ENCODE data around the gene ITGA2B. TPM values are rescaled to one million over a fixed set of nuclear protein-coding genes. Genes with fewer than 3 reads are reported as not detected.
"Not testable (repeated sequence)": the region's sequence is repeated elsewhere in the genome, so short reads cannot be mapped to it uniquely, and the experiment has no call there.

Gene ITGA2B
- polyA plus RNA-seq (2013, experiment 1 of 2; ENCODE audit: insufficient read length): 0.13 TPM
- 0.34 TPM for polyA plus RNA-seq (2013, experiment 2 of 2; ENCODE audit: insufficient read length)

DNA sequence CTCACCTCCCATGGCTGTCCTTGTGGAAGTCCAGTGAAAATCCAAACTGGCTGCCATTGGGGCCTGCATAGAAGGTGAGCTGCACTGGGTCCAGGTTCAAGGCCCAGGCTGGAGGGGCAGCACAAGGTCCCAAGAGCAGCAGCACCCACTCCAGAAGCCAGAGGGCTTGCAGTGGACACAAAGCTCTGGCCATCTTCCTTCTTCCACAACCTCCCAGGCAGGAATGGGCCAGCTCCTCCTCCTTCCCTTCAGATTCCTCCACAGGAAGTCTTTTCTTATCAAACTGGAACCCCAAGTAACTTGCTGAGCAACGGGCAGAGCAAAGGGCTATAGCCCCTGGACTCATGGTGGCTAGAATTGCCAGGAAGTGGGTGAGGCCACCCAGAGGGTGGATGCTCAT lies at the start of gene ITGA2B:
TSS of gene ITGA2B (minus strand) at position 369 of the 400 bp plus-strand sequence. CDS start at position 193, 176 bp downstream.
- no peak for DNase-seq

- DNase-seq: no peak
These were observed 49.7 kb upstream of the ITGA2B start for GRCh38 chr17:44439168-44439567.

- DNase-seq: no peak
These were observed 49.2 kb upstream of the ITGA2B start for GRCh38 chr17:44438636-44439035.

DNA sequence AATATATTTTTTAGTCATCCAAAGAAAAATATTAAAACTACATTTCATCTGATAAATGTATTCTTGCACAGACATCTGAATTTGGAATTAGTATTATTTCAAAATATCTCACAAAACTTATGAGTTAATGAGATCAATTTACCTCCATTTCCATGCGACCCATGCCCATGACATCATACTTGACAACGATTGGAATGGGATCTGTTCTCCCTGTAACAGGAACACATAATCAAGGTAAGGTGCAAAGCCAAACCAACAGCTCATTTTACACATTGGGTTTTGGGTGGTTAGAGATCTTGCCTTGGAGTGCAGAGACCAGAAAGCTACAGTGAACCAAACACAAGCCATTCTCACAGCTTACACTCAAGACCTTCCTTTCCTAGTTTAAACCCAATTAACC lies 46.9 kb upstream of the ITGA2B start:
- no peak for DNase-seq

DNA sequence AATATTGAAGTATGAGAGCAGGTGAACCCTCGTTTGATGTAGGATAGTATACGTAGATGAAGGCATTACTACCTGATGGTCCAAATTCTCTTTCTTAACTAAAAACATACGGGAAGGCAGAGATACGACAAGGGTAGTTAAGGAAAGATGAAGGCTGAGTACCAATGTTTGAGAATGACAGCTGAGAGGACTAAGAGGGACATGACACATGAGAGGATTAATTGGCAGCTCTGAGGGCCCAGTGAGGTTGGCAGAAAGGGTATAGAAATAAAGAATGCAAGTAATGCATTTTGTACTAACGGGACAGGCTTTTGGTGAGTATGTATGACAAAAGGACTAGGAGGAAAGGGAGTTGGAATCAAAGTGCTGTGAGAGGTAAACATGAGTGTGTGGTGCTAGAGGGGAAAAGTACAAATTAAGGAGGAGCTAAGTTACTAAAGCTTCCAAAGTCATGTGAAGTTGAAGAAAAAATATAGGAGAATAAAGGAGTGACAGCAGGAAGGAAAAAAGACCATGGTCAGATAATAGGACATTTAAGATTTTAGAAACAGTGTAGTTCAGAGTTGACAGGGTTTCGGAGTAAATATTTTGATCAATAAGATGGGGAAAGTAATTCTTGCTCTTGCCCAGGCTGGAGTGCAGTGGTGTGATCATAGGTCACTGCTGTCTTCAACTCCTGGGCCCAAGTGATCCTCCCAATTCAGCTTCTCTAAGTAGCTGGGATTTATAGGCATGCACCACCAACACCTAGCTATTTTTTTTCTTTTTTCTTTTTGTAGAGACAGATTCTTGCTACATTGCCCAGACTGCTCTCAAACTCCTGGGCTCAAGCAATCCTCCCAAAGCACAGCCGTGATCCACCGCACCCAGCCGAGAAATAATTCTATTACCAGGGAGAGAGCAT lies 43.1 kb upstream of the ITGA2B start:
- DNase-seq: no peak

DNA sequence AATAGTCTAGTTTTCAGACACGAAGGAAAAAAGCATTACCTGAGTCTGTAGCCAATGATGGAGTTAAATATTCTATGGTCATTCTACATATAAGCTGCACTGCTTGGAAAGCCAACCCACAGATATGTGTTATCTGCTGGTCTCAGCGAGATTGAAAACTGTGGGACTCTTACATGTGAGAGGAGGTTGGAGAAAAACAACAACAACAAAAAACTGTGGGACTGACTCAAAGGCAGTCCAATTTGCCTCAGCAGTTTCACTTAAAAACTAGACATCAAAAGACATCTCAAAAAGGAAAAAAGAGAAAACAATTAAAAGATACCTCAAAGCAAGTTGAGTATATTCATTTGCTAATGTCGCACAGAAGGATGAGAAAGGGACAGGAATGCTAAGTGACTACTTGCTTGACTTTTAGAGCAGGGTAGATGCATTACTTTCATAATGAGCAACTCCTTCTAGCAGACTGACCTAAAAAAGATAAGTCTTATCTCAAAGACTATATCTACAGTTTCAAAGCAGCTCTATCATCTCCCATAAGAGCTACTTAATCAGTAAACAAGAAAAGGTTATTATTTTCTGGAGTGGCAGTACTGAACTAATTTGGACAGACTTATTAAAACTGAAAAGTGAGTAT lies 35.5 kb upstream of the ITGA2B start:
- DNase-seq: no peak

GRCh38 chr17:44417553-44417952 lies 28.1 kb upstream of the ITGA2B start:
- peak; percentile 12 for DNase-seq

DNA sequence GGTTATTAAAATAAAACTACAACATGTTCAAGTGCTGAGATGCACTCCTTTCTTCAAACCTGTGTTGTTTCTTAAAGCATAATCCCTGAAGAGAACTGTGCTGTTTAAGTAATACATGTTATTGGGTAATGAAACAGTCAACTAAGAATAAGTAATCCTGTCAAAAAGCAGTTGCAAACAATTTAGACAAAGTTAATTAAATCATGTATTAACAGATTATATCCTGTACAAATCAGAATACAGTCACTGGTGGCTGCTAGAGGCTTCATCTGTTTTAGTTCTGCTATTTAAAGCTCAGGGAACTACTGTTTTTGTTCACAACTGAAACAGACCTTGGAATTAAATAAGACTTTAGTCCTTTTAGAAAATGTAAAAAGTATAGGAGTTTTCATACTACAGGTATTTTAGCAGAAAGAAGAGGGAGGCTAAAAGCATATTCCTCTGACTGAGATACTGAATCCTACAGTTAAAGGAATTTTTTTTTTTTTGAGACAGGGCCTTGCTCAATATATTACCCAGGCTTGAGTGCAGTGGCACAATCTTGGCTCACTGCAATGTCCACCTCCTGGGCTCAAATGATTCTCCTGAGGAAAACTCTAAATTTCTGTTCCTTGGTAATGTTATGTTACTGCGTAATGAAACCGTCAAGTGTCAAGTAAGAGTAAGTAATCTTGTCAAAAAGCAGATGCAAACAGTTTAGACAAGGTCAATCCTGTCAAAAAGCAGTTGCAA lies 27.3 kb upstream of the ITGA2B start:
- DNase-seq: no peak

DNA sequence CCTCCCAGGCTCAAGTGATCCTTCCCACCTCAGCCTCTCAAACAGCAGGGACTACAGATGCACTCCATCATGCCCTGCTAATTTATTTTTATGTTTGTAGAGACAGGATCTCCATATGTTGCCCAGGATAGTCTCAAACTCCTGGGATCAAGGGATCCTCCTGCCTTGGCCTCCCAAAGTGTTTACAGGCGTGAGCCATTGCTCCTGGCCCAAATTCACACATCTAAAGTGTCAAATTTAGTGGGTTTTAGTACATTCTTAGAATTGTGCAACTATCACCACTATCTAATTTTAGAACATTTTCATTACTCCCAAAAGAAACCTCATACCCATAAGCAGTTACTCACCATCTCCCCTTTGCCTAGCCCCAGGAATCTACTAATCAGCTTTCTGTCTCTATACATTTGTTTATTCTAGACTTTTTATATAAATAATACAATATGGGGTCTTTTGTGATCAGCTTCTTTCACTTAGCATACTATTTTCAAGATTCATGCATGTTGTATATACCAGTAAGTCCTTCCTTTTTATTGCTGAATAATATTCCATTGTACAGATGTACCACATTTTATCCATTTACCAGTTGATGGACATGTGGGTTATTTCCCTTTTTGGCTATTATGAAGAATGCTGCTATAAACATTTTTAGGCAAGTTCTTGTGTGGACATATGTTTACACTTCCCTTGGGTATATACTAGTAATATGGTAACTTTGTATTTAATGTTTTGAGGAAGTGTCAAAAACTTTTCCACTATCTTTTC lies 25.1 kb upstream of the ITGA2B start:
- DNase-seq: no peak

- DNase-seq: no peak
These were observed 20.0 kb upstream of the ITGA2B start for GRCh38 chr17:44409309-44410028.

DNA sequence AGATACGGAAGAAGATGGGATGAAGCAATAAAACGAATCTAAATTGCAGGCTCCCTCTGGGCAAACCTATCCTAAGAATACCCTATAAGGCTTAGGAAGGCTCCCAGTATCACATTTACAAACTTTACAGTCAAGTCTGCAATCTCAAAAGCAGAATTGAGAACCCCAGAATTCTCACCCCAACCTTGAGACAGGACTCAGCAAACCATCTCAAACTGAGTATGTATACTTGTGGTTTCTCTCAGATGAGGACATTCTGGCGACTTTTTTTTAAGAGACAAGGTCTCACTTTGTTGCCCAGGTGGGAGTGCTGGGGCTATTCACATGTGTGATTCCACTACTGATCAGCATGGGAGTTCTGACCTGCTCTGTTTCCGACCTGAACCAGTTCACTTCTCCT lies 19.3 kb upstream of the ITGA2B start:
- no peak for DNase-seq

GRCh38 chr17:44402564-44403172 lies 13.2 kb upstream of the ITGA2B start:
- no peak for DNase-seq

DNA sequence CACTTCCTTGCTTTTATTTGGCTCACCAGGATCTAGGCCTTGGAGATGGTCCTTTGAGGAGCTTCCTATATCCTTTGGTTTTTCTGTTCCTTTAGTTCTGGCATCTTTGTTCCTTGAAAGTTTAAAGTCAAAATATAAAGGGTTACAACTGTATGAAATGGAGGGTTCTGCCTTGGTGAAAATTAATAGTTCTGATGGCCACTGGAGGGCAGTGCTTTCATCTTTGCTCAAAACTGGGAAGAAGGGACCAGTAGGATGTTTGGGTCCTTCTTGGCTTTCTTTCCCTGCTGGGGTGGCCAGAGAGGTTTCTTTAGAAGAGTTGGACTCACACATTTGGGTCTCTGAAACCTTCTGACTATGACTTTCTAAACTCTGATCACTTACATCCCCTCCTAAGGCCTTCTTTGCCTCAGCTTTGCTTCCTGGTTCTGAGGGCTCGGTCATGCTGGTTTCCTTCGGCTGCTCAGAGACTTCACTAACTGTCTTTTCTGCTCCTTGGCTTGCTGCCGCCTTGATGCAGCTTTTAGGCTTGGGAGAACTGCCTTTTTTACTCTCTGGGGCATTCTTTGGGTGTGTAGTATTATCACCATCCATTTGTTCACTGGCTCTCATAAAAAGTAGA lies 10.9 kb upstream of the ITGA2B start:
- DNase-seq: peak; percentile 30

DNA sequence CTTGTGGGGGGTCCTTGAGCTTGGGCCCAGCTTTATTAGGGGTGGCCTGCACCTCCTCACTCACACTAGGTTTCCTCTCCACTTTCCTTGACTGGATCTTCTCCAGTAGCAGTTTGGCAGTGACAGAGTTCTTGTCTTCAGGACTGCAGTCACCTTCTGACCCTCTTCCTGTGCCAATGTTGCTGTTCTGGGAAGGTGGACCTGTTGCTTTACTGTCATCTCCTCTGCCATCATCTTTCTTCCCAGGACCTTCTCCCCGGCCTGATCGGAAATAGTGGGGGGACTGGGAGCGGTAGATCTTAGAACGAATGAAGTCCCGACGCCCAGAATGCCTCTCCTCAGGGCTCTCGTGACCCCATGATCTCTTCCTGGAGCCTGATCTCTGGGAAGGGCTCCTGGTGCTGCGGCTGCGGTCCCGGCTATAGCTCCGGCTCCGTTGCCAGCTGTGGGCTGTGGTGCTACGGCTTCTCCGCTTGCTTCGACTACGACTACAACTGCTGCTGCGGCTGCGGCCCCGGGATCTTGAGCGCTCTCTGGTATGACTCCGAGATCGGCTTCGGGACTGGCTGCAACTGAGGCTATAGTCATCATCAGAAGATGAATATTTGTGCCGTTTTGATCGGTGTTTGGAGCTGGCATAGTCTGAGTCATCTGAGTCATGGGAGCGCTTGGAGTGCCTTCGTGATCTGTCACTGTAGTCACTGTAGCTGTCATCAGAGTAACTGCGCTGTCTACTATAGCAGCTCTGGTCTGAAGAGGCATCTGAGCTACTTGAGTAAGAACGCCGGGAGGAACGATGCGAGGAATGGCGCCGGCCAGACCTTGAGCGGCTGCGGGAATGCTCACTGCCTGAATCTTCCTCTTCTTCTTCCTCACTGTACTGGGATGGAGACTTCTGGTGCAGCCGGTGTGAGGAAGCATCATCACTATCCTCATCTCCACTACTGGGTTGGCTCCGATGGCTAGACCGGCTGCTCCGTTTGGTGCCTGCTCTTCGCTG lies 9.5 kb upstream of the ITGA2B start:
- DNase-seq: no peak

DNA sequence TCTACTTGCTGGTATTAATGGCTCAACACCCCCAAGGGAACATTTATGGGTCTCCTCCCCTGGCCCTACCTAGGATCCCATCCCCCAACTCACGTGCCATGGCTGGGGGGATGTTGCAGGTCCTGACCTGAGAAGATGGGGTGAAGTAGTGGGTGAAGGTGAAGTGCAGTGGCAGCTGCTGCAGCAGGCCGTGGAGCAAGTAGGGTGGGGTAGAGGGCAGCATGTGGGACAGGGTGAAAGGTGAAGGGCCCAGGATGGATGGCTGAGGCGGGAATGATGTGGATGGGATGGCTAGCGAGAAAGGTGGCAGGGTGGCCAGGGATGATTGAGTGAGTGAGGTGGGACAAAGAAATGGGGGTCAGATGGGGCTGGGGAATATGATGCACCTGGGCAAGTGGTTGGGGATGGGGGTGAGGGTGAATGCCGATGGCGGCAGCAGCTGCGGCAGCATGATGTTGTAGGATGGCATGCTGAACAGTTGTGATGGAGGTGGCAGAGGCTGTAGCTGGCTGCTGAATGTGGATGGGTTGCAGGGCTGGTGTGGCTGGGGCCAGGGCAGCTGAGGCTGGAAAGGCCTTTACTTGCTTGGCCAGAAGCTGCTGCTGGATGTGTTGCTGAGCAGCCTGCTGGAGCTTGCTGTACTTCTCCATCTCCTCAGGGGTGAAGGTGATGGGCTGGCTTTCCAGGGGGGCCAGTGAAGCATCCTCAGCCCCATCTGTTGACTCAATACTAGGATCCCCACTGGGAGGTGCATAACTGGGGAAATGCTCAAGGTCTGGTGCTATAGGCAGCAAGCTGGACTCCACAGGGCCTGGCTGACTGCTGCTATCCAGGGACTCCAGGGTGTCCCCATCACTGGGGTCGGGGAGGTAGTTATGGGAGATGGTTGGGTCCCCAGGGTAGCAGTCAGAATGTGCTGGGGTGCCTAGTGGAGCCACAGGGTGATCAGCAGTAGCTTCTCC lies 8.3 kb upstream of the ITGA2B start:
- no peak for DNase-seq

DNA sequence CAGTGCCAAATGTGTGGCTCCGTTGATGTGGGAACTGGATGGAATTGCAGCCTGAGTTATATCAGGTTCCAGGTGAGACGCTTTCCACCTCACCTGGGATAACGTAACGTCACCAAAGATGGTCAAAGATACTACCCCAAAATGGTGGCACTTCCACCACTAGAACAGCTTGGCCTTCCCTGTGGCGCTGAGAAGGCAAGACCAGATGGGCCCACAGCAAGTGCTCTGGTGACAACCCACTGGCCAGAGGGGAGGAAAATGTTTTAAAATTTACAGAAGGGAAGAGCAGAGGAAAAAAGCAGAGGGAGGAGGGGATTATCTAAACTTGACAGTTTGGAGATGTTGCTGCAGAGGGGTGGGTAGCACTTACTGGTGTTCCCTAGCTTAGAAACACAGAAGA lies 7.5 kb upstream of the ITGA2B start:
- DNase-seq: no peak

DNA sequence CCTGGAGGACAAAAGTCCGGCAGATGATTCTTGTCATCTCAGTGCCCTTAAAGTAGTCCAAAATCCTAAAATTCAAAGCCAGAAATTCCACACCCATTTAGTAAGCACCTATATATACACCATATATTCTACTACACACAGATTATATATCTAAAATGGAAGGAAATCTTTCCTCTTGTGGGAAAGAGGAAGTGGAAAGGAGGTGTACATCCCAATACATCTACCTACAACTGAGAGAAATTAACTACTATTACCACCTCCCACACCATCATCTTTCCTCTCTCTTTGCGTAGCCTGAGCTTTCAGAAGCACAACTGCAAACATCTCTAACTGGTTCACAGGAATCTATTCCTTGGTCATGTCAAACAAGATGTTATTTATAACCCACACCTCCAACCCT lies 5.4 kb upstream of the ITGA2B start:
- DNase-seq: no peak

GRCh38 chr17:44394112-44394511 lies 4.7 kb upstream of the ITGA2B start:
- not testable (repeated sequence) for DNase-seq

All from fibroblast of skin of back (primary cell).